Measurements from ENCODE around the gene DENND2C.

DENND2C gene

DNA sequence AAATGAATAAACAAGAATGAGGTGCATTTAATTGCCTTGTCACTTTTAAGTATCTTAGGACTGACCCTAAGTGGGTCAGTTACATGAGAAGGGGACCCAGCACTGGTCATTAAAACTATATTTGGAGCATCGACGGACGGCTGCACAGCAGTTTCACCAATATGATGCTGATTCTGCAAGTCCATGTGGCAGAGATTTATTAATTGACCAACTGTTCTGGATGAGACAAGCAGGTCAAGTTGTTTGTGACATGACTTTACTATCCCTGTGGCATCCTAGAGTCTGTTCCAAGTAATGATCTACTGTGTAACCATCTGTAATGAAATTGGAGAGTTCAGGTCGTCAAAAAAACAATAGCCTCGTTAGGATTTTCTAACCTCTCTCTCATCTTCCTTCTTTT lies 16.0 kb upstream of the DENND2C start:
- DNase-seq (ENCODE audit: low read depth), result no peak

DNA sequence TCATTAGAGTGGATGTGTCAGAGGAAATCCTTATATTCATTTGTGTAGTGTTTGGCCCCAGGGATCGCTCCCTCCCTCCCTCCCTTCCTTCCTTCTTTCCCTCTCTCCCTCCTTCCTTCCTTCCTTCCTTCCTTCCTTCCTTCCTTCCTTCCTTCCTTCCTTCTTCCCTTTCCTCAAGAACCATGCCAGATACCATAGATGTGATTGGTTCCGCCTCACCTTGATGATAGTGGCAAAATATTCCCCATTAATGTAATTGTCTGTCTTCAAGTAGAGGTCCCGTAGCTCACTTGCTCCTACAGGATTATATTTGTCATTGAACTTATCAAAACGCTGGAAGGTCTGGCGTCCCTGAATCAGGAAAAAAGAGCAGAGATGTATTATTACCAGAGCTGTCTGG lies 7.8 kb upstream of the DENND2C start:
- no peak for DNase-seq (ENCODE audit: low read depth)

- DNase-seq (ENCODE audit: low read depth), result no peak
Measured at GRCh38 chr1:114676115-114676514, 6.3 kb upstream of the DENND2C start.

GRCh38 chr1:114671939-114672275 lies 2.1 kb upstream of the DENND2C start:
- no peak for DNase-seq (ENCODE audit: low read depth)

DNA sequence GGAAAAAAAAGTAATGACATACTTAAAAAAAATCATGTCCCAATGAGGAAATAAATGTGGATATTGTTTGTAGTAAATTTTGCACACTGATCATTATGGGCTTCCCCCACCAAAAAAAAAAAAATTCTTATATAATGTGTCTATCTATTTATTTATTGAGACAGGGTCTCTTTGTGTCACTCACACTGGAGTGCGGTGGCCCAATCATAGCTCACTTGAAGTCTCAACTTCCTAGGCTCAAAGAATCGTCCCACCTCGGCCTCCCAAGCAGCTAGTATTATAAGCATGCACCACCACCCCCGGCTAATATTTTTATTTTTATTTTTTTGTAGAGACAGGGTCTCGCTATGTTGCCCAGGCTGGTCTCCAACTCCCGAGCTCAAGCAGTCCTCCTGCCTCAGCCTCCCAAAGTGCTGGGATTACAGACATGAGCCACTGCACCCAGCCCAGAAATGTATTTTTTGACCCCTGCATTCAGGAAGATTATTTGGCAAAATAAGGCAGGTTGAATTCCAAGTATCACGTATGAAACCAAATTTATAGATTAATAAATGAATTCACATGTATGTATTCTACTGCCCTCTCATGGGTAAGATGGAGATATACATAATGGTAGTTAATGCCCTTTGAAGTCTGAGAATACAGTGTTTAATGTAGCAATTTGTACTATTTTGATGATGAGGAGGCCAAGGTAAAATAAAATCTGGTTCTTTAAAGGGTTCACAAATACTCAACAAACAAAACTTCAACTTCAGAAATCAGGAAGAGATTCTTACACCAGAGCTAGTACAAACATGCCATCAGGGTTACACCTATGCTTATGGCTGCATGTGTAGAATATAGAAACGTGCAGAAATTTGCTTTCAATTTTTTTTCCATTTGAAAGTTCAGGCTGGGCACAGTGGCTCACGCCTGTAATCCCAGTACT lies 1.4 kb upstream of the DENND2C start:
- no peak for DNase-seq (ENCODE audit: low read depth)

DNA sequence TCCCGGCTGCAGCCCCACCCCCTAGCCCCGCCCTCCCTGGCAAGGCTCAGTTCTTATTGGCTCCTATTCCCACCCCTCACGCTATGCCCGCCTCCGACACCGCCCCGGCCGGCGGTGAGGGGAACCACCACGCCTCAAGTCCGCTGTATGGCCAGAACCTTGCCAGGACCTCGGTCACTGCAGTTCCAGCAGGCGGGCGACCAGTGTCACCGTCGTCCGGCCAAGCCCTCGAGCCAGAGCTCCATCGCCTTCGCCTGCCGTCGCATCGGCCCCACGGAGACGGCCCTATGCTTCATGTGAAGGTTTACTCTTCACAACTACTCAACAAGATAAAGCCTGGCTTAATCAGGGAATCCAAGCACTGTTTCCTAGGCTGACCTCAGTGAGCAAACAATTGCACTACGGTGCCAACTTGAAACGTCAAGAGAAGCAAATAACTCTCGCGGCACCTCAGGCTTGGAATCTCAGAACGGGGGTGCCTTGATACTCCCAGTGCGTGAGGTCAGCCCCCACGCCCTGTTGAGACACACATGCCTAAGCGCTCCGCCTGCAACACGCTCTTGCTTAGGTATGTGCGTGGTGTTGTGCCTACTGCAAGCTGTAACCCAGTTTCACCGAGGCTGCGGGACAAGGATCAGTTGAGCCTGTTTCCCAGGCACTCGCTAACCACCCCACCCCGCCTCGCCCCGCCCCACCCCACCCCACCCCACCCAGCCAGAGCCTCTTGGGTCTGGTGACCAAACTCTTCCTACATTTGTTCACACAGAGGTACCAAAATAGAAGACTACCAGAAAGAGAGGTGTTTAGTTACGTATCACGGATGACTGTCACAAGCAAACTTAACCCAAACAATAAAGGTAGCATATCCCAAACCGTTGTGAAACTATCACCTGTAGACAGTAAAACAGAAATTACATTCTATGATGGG lies 498 bp upstream of the DENND2C start:
- peak; percentile 83 for DNase-seq (ENCODE audit: low read depth)

DNA sequence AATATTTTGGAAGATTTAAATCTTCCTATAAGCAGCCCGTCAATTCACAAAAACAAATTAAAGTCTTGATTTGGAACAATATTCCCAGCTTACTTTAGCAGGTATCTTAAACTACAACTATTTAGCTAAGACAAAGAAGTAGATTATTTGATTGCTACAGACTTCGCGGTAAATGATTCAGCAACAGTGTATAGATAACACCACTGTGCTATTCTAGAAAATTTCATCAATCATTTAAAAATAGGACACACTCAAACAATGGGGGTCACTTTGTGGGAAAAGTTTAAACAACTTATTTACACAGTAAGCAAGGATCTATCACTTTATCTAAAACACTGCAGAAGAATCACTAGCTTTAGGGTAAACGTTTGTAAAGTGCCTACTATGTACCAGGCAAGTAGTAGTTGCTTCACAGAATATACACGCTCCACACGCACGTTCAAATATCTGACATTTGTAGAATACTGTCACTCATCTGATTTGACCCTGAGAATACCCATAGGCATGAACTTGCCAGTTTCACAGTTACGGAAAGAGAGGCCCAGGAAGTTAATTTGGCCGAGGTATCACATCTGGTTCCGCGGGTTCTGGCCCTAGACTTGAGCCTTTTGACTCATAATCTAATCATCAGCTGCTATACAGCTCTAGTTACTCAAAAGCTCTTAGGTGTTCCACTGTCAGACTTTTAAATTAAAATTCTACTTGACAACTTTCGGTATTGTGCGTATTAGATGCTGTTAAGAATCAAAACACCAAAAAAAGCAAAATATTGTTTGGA lies 876 bp downstream of the DENND2C start:
- DNase-seq (ENCODE audit: low read depth), result peak; percentile 26

DNA sequence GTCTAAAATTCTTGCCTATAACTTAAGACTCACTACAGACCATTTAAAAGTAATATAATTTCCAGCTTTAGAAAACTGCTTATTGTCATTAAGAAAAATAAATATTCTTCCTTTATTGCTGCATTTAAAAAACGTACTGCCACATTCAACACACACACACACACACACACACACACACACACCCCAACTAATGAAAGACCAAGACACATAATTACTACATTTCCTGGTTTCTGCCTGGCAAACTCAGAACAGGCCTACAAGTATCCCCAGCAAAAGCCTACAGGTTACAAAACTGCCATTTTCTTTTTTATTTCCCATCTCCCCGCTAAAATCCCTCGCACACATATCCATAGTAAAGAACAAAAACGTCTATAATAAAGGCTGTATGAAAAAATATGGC lies 1.5 kb downstream of the DENND2C start:
- DNase-seq (ENCODE audit: low read depth), result no peak

DNA sequence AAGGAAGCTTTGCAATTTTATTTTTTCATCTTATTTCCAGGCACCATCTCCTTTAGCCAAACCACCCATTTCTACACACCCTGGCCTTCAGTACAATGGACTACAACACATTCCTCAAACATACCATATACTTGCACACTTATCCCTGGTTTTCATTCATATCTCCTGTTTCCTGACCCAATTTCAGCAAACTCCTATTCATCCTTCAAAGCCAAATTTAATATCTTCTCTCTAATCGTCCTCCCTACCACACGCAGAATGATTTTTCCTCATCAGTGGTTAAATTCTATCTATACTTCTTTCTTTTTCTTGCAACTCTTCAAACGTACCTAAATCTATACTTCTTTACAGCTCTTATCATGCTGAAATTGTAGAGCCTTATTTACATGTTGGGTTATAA lies 2.9 kb downstream of the DENND2C start:
- DNase-seq (ENCODE audit: low read depth), result no peak

- no peak for DNase-seq (ENCODE audit: low read depth)
Measured at GRCh38 chr1:114660238-114660637, 9.6 kb downstream of the DENND2C start.

GRCh38 chr1:114651893-114652292 lies 18.0 kb downstream of the DENND2C start:
- DNase-seq (ENCODE audit: low read depth), result no peak

DNA sequence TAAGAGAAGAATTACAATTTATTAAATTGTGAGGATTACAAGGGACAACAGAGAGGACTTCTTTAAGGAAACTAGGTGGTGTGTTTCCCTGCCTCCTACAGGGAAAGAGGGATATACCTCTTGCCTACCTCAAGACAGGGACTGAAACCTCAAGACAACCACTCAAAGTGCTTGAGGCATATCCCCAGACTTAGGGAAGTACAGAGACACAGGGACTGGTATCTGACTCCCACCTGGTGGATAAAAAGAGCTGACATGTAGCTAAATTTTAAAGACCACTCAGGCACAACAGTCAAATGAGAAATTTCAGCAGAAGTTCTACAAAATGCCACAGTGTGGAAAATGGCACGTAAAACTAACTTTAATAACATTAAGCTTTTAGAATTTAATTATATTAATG lies 21.3 kb downstream of the DENND2C start:
- no peak for DNase-seq (ENCODE audit: low read depth)

DNA sequence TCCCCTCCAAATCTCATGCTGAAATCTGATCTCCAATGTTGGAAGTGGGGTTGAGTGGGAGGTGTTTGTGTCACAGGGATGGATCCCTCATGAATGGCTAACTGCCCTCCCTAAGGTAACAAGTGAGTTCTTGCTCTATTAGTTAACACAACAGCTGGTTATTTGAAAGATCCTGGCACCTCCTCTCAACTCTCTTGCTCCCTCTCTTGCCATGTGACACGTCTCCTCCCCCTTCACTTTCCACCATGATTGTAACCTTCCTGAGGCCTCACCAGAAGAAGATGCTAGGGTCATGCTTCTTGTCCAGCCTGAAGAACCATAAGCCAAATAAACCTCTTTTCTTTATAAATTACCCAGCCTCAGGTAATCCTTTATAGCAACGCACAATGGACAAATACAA lies 28.5 kb downstream of the DENND2C start:
- DNase-seq (ENCODE audit: low read depth), result no peak

DNA sequence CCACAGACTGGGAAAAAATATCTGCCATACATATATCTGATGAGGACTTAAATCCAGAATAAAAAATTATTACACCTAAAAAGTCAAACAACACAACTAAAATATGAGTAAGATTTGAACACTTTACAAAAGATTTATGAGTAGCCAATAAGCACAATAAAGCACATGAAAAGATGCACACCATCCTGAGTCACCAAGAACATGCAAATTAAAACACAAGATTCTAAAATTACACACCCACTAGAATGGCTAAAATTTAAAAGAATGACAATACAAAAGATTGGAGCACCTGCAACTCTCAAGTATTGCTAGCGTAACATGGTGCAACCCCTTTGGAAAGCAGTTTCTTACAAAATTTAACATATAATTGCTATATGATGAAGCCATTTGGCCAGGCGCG lies 30.9 kb downstream of the DENND2C start:
- DNase-seq (ENCODE audit: low read depth), result no peak

GRCh38 chr1:114632427-114632826 lies 37.4 kb downstream of the DENND2C start:
- no peak for DNase-seq (ENCODE audit: low read depth)

- DNase-seq (ENCODE audit: low read depth), result no peak
Measured at GRCh38 chr1:114627107-114627506, 42.7 kb downstream of the DENND2C start.

DNA sequence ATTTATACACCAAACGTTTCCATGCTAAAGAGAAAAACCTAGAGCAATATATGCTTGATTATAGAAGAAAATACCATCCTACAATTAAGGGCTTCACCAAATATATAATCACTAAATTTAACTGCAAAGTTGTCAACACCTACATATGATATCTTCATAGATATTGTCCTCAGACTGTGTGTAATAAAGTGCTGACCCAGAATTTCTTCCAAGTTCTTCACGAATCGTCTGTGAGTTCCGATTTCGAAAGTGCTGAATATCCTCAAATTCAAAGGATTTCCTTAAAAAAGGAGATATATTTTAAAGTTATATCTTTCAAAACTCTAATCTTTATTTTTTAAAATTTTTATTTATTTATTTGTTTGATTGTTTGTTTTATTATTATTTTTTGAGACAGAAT lies 46.5 kb downstream of the DENND2C start:
- DNase-seq (ENCODE audit: low read depth), result no peak

GRCh38 chr1:114620419-114620818 lies 49.4 kb downstream of the DENND2C start:
- no peak for DNase-seq (ENCODE audit: low read depth)

- no peak for DNase-seq (ENCODE audit: low read depth)
Measured at GRCh38 chr1:114618606-114619005, 51.2 kb downstream of the DENND2C start.

DNA sequence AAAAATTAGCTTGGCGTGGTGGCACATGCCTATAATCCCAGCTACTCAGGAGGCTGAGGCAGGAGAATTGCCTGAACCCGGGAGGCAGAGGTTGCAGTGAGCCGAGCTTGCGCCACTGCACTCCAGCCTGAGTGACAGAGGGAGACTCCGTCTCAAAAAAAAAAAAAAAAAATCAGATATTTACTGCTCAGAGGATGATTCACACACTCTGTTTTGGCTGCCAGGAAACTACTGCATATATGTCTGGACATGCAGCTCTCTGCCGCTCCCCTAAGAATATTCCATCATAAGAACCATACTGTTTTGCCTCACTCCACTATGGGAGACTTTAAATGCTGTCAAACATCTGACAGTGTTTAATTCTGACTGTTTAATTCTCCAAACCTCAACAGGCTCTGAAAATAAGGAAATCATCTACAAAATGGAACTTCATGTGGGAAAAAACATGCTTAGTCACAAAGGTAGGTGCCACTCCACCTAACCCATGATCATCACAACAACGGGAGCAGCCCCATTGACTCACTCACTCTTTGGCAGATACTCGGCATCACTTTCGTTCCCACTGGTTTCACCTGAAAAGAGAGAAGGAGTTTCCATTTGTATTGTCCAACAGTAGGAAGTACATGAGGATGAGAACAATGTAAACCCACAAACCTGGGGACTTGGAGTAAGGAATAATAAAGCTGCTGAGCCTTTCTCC lies 59.2 kb downstream of the DENND2C start:
- no peak for DNase-seq (ENCODE audit: low read depth)

DNA sequence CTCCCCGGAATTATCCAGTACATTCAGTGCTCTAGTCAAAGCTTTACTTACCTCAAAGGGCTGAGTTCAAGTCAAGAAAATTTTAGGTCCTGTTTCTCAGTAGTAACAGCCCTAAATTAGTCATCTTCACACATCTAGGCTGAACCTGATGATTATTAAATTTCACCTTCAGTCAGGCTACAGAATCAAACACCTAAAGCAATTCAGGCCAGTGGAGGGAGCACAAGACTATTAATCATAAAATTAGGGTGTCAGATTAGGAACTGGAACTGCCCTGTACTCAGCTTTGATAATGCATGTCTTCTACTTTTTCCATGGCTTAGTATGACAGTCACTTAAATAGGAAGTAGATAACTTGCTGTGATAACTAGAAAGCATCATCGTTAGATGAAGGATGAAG lies 60.0 kb downstream of the DENND2C start:
- no peak for DNase-seq (ENCODE audit: low read depth)

DNA sequence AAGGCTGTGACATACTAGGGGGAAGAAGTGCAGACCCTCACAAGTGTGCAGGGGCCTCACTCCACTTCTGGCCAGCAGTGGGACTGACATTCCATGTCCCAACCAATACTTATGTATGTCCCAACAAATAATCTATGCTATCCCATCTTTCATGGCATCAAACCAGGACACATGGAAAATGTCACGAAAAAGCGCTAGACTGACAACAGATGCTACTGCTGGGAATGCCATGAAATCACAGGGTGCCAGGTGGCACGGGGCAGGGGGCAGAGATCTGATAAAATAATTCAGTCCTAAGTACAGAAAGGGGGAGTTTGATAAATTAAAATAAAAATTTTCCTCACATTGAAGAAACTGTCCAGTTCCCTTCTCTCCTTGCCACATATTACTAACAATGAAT lies 60.8 kb downstream of the DENND2C start:
- DNase-seq (ENCODE audit: low read depth), result no peak
